B cell (primary cell): ENCODE results near the gene FGFR2. TPM values are rescaled to one million over a fixed set of nuclear protein-coding genes. Genes with fewer than 3 reads are reported as not detected.

ENCODE experiments used
- ATAC-seq: fragments of 200-7000 bp; cut with Tn5 transposase; one replicate; pipeline ENCODE4 v1.10.0; 2021; ENCODE audit warnings: low read depth, mild to moderate bottlenecking, moderate number of reproducible peaks, moderate library complexity
- CTCF ChIA-PET: fragments of 350-600 bp; sonication (Branson Sonifier 250); formaldehyde crosslinking; loops from one replicate; lab custom pipeline; 2021; ENCODE audit warnings: antibody characterized with exemption, inconsistent platforms; lab: Charles Lee
- POLR2A ChIA-PET: fragments of 350-600 bp; sonication (Branson Sonifier 250); formaldehyde crosslinking; loops from one replicate; lab custom pipeline; 2021; ENCODE audit warnings: antibody characterized with exemption; lab: Charles Lee
- DNase-seq: peaks from one replicate; pipeline ENCODE4 v3.0.0; 2013
- H2AFZ ChIP-seq: 2 replicates; pipeline ENCODE4 v1.6.1; 2012; ENCODE audit warnings: mild to moderate bottlenecking, low read depth, low read length; ENCODE audit not compliant: insufficient read depth, poor library complexity, severe bottlenecking
- H3K27ac ChIP-seq, 2 donors: 1 replicate in 1 of 2; 2 replicates in 1 of 2; pipeline ENCODE4 v1.5.1; 2012 to 2013; ENCODE audit warnings: low read length in 2 of 2, mild to moderate bottlenecking in 2 of 2, moderate library complexity in 1 of 2
- H3K27me3 ChIP-seq, 4 experiments: fragments of 200-600 bp in 1 of 4; sonication (generic) in 1 of 4; replicated peaks in 1 of 4; 1 replicate in 2 of 4; 2 replicates in 2 of 4; pipeline versions ENCODE4 v1.6.1 to v1.7.0; 2013 to 2016; ENCODE audit warnings: low read length in 3 of 4, mild to moderate bottlenecking in 2 of 4, mixed read lengths in 1 of 4, moderate library complexity in 1 of 4; ENCODE audit not compliant: insufficient read depth in 4 of 4, control insufficient read depth in 3 of 4; ENCODE audit errors: control extremely low read depth in 1 of 4
- H3K36me3 ChIP-seq, 2 experiments: replicated peaks in 1 of 2; 1 replicate in 1 of 2; 2 replicates in 1 of 2; pipeline versions ENCODE4 v1.6.1 to v1.7.1; 2013; ENCODE audit warnings: low read length in 1 of 2; ENCODE audit not compliant: insufficient read depth in 2 of 2, control insufficient read depth in 1 of 2; ENCODE audit errors: control extremely low read depth in 1 of 2, extremely low read depth in 1 of 2
- H3K4me1 ChIP-seq, 2 donors: fragments of 200-600 bp in 1 of 2; sonication (generic) in 1 of 2; 1 replicate in 1 of 2; 2 replicates in 1 of 2; pipeline versions ENCODE4 v1.5.1 to v1.6.1; 2013 to 2017; ENCODE audit warnings: low read length in 2 of 2; ENCODE audit not compliant: control insufficient read depth in 2 of 2, insufficient read depth in 2 of 2
- H3K4me2 ChIP-seq: replicated peaks from 2 replicates; pipeline ENCODE3; 2012; ENCODE audit warnings: mild to moderate bottlenecking, low read depth, low read length; ENCODE audit not compliant: poor library complexity, severe bottlenecking
- H3K4me3 ChIP-seq, 5 experiments: fragments of 200-600 bp in 1 of 5; sonication (generic) in 1 of 5; 1 replicate in 3 of 5; 2 replicates in 2 of 5; pipeline versions ENCODE4 v1.5.1 to v1.7.0; 2011 to 2016; ENCODE audit warnings: low read length in 4 of 5, mild to moderate bottlenecking in 4 of 5, low read depth in 2 of 5, control low read depth in 1 of 5, moderate library complexity in 1 of 5; ENCODE audit not compliant: insufficient read depth in 1 of 5; ENCODE audit errors: control extremely low read depth in 1 of 5, extremely low read depth in 1 of 5
- H3K79me2 ChIP-seq: fragments of 200-600 bp; sonication (generic); one replicate; pipeline ENCODE4 v1.6.0; 2016; ENCODE audit warnings: low read length; ENCODE audit not compliant: control insufficient read depth, insufficient read depth
- H3K9ac ChIP-seq: fragments of 200-600 bp; sonication (generic); 2 replicates; pipeline ENCODE4 v1.6.1; 2017; ENCODE audit warnings: mild to moderate bottlenecking, low read length, moderate library complexity
- H3K9me3 ChIP-seq, 3 donors: one replicate each; pipeline versions ENCODE4 v1.6.1 to v1.7.1; 2013; ENCODE audit warnings: low read length in 2 of 3; ENCODE audit not compliant: control insufficient read depth in 2 of 3, insufficient read depth in 1 of 3; ENCODE audit errors: control extremely low read depth in 1 of 3
- H4K20me1 ChIP-seq: 2 replicates; pipeline ENCODE4 v1.6.0; 2012; ENCODE audit warnings: mild to moderate bottlenecking, low read length; ENCODE audit not compliant: insufficient read depth, control insufficient read depth, poor library complexity, severe bottlenecking
- H3K27ac Mint-ChIP-seq: one replicate; pipeline ENCODE4 v1.8.0; 2021; ENCODE audit warnings: mixed read lengths
- H3K27me3 Mint-ChIP-seq: one replicate; pipeline ENCODE4 v1.8.0; 2021; ENCODE audit warnings: mixed read lengths
- H3K4me1 Mint-ChIP-seq: one replicate; pipeline ENCODE4 v1.8.0; 2021; ENCODE audit warnings: mixed read lengths
- H3K4me3 Mint-ChIP-seq: one replicate; pipeline ENCODE4 v1.8.0; 2021; ENCODE audit warnings: mixed read lengths
- H3K9me3 Mint-ChIP-seq: one replicate; pipeline ENCODE4 v1.8.0; 2022; ENCODE audit warnings: mixed read lengths; ENCODE audit not compliant: insufficient read depth
- CTCF ChIP-seq: fragments of 200-600 bp; IDR thresholded peaks from one replicate; pipeline ENCODE4 v1.8.0; 2022; ENCODE audit warnings: antibody characterized with exemption, mild to moderate bottlenecking
- EZH2 ChIP-seq: IDR thresholded peaks from 2 replicates; pipeline ENCODE4 v1.6.1; 2012; ENCODE audit warnings: borderline replicate concordance, low read depth, mild to moderate bottlenecking, moderate library complexity, low read length; ENCODE audit not compliant: insufficient read depth, poor library complexity, severe bottlenecking
- WGBS: methylation state at CpG from one replicate; pipeline ENCODE4 v1.1.5; 2013; ENCODE audit warnings: missing lambda C conversion rate; ENCODE audit not compliant: insufficient coverage; 5-methylcytosine and 5-hydroxymethylcytosine counted together
- intact Hi-C: fragments of 100-400 bp; cut with micrococcal nuclease; formaldehyde crosslinking; loops from one replicate; pipeline ENCODE4 v1.10.0; 2022
- polyA plus RNA-seq: library from polyadenylated mRNA; depleted of rRNA; stranded (reverse); fragments of >200 nt; gene quantifications from 2 replicates; pipeline ENCODE4 v1.2.3, GENCODE V29; 2012
- total RNA-seq, 2 donors: library from RNA; stranded (reverse); fragments of 120-200 nt in 1 of 2; gene quantifications; 1 replicate in 1 of 2; 2 replicates in 1 of 2; pipeline versions ENCODE4 v1.2.3 to v1.2.4, GENCODE V29; 2013 to 2022

Gene FGFR2
- total and polyA plus RNA-seq, 2 donors (not counting 1 experiment from before 2014, with no cell fraction given) = not detected

- TF ChIP-seq EZH2 (no peak), CTCF (no peak)
- H3K27me3 ChIP-seq = no peaks in the 10 kb centered on the region
- intact Hi-C loops = no loop called here
- Mint-ChIP-seq H3K27me3 (no peaks in the 10 kb centered on the region), H3K9me3 (no peaks in the 10 kb centered on the region), H3K27ac (no peak overlapping the region), H3K4me1 (no peaks in the 10 kb centered on the region), H3K4me3 (no peak overlapping the region)
- H3K4me1 ChIP-seq = no peaks in the 10 kb centered on the region
- 43% methylated on average over 1 of the region's 4 CpGs for WGBS
- no peak for ATAC-seq
- no peaks in the 10 kb centered on the region for H3K9me3 ChIP-seq
- no peaks in the 10 kb centered on the region for H3K36me3 ChIP-seq
- H3K4me2 ChIP-seq = no peak overlapping the region
- H3K4me3 ChIP-seq = no peak overlapping the region
- CTCF ChIA-PET = no interaction called here
- H3K9ac ChIP-seq = no peak overlapping the region
- POLR2A ChIA-PET = no interaction called here
- no peaks in the 10 kb centered on the region for H3K79me2 ChIP-seq
- H4K20me1 ChIP-seq = no peaks in the 10 kb centered on the region
- no peak overlapping the region for H2AFZ ChIP-seq
- no peak for DNase-seq
- no peak overlapping the region for H3K27ac ChIP-seq
These were observed 145.7 kb downstream of the FGFR2 start for GRCh38 chr10:121452581-121452980.

- Histone ChIP-seq H4K20me1 (no peaks in the 10 kb centered on the region), H3K27ac (no peak overlapping the region), H3K4me1 (no peaks in the 10 kb centered on the region), H3K4me3 (no peak overlapping the region), H2AFZ (no peak overlapping the region), H3K36me3 (no peaks in the 10 kb centered on the region), H3K9me3 (no peaks in the 10 kb centered on the region), H3K27me3 (no peaks in the 10 kb centered on the region), H3K79me2 (no peaks in the 10 kb centered on the region), H3K4me2 (no peak overlapping the region), H3K9ac (no peak overlapping the region)
- H3K4me1 Mint-ChIP-seq = no peaks in the 10 kb centered on the region
- ATAC-seq = no peak
- ChIA-PET CTCF (no interaction called here), POLR2A (no interaction called here)
- H3K4me3 Mint-ChIP-seq = no peak overlapping the region
- intact Hi-C loops = no loop called here
- no peaks in the 10 kb centered on the region for H3K27me3 Mint-ChIP-seq
- H3K9me3 Mint-ChIP-seq = no peaks in the 10 kb centered on the region
- DNase-seq = no peak
- TF ChIP-seq CTCF (no peak), EZH2 (no peak)
- 96% methylated on average over 4 of the region's 6 CpGs for WGBS
- H3K27ac Mint-ChIP-seq = no peak overlapping the region
These were observed 148.0 kb downstream of the FGFR2 start for GRCh38 chr10:121450247-121450646.
